ENCODE data around the gene ARRDC1.

- TF ChIP-seq POLR2A (IDR thresholded peaks at IDR 0.05) (no peak), CTCF (IDR thresholded peaks at IDR 0.05) (no peak)
Observed at GRCh38 chr9:137593176-137593575, 12.3 kb upstream of the ARRDC1 start.
